KBM-7 (cell line): Measurements from ENCODE around the gene IPO8.
"Not testable (repeated sequence)": the region's sequence is repeated elsewhere in the genome, so short reads cannot be mapped to it uniquely, and the experiment has no call there.

ENCODE experiments used
- DNase-seq: peaks from one replicate; pipeline ENCODE4 v3.0.0-alpha.2; 2015
- in situ Hi-C: fragments of 300-500 bp; cut with MboI; formaldehyde crosslinking; loops from 2 replicates; pipeline ENCODE4 v1.14.3; 2020; ENCODE audit warnings: low sequenced_read_pairs, low pct_unique_long_range_greater_than_20kb, mixed read lengths

IPO8 gene

DNA sequence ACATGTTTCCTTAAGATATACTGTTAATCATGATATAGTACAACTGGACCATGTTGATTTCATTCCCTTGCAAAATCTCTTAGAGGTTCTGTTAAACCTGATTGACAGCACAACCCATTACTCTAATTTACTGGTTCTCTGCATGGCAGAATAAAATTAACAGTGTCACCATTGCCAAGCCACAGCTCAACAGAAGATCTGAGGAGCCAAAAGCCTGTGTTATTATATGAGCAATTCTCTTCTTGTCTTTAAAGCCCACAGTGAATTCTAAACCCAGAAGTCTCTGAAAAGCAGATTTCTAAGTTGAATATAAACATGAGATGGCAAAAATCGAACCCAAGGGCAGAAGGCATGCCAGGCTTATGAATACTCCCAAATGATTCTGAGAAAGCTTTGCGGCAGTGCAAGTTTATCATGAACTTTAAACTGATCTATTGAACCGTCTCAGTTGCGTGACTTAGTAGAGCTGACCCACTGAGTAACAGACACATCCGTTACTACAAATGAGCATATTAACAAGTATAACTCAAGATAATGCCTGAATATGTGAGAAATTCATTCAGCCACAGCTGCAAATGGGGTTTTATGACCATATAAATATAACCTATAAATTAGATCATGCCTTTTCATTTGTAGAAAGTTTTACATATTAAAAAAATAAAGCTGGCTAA is 78.2 kb downstream of the IPO8 start:
- in situ Hi-C loops: no loop called here
- DNase-seq: no peak

DNA sequence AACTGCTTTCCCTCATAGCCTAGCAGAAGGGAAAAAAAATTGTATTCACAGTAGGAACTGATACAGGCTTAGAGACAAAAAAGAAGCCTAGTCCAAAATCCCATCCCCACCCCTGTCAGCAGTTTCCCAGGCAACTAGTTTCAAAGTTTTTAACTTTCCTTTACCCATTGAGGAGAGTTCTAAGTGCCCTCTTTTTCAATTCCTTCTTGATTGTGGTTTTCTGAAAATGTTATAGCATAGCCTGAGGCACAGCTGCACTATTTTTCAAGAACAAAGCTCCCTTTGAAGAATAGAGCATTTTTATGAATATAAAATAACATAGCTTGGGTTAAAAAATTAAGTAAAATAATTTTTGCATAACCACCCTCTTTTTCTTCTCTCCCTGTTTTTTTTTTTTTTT is 81.6 kb downstream of the IPO8 start:
- in situ Hi-C loops: no loop called here
- no peak for DNase-seq

DNA sequence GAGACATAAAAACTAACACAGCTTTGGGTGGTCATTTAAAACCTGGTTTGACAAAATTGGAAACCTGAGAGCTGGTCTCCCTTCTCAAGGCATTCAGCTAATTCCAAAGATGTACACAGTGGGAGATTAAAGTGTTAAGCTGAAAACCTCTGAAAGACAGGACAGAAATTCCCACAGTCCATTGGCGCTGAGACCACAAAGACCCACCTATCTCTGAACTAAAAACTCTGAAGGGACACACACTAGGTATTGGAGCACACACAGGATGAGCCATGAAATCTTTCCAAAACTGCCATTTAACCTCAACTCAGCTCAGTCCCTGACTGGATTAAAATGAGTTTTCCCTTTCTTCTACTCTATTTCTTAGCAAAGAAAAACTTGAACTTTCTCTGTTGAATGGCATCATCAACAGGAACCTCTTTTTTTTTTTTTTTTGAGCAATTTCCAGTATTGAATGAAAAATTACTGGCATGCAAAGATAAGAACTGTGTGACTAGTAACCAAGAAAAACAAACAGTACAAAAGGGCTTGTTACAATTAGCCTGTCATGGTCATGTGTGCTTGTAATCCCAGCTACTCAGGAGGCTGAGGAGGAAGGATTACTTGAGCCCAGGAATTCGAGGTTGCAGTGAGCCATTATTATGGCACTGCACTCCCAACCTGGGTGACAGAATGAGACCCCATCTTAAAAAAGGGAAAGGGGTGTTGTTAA is 82.4 kb downstream of the IPO8 start:
- in situ Hi-C loops: no loop called here
- DNase-seq: no peak

DNA sequence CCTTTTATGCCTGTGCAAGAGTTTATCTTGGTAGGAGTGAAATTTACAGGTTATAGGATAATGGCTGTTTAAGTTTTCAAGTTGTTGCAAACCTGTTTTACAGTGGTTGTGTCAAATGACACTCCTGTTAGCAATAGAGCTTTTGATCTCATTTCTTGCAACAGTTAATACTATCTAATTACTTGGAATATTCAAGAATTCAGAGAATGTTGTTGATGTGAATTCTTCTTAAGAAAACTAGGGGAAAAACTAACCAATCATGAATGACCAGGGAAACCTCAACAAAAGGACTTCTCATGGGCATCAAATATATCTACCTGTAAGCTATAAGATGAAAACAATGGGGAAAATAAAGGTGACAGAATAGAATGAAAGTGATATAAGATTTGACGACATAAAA is 85.0 kb downstream of the IPO8 start:
- DNase-seq: no peak
- in situ Hi-C loops: no loop called here

DNA sequence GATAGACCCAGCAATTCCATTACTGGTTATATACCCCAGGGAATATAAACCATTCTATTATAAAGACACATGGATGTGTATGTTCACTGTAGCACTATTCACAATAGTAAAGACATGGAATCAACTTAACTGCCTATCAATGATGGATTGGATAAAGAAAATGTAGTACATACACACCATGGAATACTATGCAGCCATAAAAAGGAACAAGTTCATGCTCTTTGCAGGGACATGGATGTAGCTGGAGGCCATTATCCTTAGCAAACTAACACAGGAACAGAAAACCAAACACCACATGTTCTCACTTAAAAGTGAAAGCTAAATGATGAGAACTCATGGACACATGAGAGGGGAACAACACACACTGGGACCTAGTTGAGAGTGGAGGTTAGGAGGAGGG is 85.8 kb downstream of the IPO8 start:
- DNase-seq, in situ Hi-C loops: not testable (repeated sequence)

DNA sequence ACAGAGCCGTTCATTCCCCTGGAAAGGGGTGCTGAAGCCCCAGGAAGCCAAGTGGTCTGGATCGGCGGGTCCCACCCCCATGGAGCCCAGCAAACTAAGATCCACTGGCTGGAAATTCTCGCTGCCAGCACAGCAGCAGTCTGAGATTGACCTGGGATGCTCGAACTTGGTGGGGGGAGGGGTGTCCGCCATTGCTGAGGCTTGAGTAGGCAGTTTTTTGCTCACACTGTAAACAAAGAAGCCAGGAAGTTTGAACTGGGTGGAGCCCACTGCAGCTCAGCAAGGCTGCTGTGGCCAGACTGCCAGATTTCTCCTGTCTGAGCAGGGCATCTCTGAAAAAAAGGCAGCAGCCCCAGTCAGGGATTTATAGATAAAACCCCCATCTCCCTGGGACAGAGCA is 91.4 kb downstream of the IPO8 start:
- DNase-seq, in situ Hi-C loops: not testable (repeated sequence)

DNA sequence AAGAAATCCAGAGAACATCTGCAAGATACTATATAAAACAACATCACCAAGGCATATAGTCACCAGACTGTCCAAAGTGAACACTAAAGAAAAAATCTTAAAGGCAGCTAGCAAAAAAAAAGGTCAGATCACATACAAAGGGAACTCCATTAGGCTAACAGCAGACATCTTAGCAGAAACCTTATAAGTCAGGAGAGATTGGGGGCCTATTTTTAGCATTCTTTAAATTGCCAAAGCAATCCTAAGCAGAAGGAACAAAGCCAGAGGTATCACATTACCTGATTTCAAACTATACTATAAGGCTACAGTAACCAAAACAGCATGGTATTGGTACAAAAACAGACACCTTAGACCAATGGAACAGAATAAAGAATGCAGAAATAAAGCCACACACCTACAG is 92.5 kb downstream of the IPO8 start:
- no peak for DNase-seq
- in situ Hi-C loops: no loop called here

DNA sequence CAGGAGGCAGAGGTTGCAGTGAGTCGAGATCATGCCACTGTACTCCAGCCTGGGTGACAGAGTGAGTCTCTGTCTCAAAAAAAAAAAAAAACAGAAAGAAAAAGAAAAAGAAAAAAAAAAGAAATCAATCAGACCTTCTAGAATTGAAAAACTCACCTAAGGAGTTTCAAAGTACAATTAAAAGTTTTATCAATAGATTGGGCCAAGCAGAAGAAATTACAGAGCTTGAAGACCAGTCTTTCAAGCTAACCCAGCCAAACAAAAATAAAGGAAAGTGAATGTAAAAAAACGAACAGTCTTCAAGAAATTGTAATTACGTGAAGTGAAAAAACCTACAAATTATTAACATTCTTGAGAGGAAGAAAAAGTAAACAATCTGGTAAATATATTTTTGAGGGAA is 93.0 kb downstream of the IPO8 start:
- DNase-seq: no peak
- in situ Hi-C loops: no loop called here

DNA sequence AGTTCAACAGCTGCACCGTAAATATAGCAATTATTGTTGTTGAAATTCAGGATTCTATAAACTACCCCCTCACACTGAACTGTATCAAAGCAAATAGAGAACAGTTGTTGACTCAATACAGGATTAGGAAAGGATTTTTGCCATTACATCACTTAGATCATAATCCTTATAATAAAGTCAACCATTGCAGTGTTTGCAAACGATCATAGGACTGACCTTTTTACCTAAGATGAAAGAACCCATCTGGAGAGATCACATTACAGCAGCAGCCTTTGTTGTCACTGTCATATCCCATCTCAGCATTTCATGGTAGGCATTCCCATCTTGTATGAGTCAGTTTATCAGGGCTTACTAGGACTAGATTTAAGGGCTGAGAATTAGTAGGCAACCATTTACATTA is 96.1 kb downstream of the IPO8 start:
- no peak for DNase-seq
- in situ Hi-C loops: no loop called here

DNA sequence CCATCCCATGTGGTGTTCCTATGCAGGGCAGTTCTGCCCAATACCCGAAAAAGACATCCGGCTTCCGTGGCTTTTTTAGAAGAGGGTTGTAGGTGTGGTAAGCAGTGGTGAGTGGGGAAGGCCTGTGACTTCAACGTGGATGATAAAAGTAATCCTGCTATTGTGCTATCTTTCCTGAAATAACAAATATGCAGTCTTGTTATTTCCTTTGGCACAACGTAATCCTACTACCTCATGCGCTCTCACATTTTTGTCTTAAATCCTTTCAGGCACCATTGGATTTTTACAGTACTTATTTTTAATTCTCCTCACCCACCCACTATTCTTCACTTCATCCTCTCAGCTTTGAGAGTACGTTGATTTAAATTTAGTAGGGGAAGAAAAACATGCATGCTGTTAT is 96.8 kb downstream of the IPO8 start:
- no peak for DNase-seq
- in situ Hi-C loops: no loop called here

DNA sequence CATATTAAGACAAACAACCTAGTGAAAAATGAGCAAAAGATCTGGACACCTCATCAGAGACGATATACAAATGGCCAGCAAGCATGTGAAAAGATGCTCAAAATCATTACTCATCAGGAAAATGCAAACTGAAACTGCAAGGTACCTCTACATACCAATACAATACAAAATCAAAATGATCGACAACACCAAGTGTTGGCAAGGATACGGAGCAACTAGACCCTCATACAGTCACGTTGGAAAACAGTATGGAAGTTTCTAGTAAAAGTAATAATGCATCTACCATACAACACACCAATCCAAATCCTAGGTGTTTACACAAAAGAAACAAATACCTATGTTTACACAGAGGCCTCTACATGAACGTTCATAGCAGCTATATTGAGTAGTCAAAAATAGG is 99.9 kb downstream of the IPO8 start:
- no peak for DNase-seq
- in situ Hi-C loops: no loop called here

DNA sequence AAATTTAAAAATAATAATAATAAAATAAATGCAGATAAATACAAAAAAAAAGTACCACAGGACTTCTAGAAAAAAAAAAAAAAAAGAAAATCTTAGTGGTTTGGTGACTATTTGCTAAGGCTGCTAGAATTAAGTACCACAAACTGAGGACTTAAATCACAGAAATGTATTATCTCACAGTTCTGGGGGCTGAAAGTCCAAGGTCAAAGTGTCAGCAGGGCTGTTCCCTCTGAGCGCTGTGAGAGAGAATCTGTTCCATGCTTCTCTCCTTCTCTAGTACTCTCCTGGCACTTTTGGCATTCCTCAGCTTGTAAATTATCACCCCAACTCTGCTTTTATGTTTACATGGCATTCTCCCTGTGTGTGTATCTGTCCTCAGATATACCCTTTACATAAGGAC is 101.2 kb downstream of the IPO8 start:
- in situ Hi-C loops: no loop called here
- no peak for DNase-seq

DNA sequence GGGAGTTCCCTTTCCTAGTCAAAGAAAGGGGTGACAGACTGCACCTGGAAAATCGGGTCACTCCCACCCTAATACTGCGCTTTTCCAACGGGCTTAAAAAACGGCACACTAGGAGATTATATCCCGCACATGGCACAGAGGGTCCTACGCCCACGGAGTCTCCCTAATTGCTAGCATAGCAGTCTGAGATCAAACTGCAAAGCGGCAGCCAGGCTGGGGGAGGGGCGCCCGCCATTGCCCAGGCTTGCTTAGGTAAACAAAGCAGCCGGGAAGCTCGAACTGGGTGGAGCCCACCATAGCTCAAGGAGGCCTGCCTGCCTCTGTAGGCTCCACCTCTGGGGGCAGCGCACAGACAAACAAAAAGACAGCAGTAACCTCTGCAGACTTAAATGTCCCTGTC is 107.1 kb downstream of the IPO8 start:
- in situ Hi-C loops, DNase-seq: not testable (repeated sequence)

DNA sequence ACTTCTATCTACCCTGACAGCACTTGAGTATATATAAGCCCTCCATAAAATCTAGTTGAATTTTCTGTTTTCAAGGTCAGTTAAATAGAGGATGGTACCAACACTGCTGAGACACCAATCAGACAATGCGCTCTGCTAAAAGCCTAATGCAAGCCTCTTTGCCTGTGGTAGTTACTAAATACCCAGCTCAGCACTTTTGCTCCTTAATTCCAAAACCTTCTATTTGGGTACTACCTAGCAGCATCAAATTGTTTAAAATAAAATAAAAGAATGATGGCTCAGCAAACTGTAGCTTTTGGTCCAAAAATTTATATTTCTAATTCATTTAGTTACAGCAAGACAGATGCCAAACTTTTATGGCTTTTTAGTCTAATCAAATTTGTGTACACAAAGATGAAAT is 107.9 kb downstream of the IPO8 start:
- in situ Hi-C loops: no loop called here
- no peak for DNase-seq

DNA sequence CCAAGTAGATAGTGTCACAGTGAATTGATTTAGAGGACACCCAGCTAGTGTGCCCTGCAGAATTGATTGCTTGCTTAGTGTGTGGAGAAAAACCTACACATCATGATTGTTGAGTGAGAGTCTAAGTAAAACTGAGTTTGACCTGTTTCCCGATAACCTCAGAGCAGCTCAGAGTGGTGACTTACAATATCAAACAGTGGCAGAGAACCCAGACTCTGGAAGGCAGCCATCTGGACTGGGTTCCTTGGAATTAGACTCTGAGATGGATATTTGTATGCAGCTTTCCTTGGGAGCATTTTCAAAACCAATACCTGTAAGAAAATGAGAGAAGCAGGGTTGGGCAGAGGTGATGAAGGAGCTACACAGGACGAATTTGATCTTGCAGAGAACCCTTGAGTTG is 109.8 kb downstream of the IPO8 start:
- no peak for DNase-seq
- in situ Hi-C loops: no loop called here

DNA sequence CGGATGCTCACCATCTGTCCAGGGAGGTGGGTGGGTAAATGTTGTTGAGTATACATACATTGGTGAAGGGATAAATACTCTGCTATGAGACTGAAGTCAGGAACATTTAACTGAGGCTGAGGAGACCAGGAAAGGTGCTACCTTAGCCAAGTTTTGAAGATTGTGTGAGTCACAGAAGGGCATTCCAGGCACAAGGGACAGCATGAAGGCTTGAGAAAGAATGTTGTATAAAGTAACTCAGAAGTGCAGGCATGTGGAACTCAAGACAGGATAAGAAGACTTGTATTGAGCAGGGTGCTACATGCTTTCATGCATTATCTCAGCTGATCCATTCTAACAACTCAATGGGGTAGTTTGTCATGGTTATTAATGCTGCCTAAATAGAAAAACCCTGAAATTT is 112.7 kb downstream of the IPO8 start:
- DNase-seq: no peak
- in situ Hi-C loops: no loop called here

DNA sequence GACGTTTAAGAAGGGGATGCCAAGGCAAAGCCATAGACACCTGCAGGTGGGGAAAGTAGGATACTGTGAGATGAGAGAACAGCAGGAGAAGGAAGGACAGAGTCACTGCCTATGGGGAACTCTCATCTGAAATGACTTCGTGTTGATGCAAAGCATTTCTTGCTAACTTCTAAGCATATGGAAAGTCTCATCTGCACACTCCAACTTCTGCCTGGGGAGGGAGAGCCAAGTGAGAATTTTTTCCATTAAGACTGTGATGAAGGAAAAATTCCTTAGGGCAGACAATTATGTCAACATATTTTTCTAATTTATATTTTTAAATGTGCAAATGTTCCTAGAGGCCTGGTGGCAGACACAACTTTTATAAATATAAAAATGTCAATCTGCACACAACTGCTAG is 115.3 kb downstream of the IPO8 start:
- in situ Hi-C loops: no loop called here
- DNase-seq: no peak
